HG03039 (cell line): ENCODE measurements around the gene SERPINA5.
"Not testable (repeated sequence)": the region's sequence is repeated elsewhere in the genome, so short reads cannot be mapped to it uniquely, and the experiment has no call there.

Experiments
- ATAC-seq: cut with Tn5 transposase; IDR thresholded peaks from one replicate; pipeline ENCODE4 v1.9.1; 2021; ENCODE audit warnings: mild to moderate bottlenecking, moderate library complexity; ENCODE audit not compliant: unreplicated experiment

Gene SERPINA5

DNA sequence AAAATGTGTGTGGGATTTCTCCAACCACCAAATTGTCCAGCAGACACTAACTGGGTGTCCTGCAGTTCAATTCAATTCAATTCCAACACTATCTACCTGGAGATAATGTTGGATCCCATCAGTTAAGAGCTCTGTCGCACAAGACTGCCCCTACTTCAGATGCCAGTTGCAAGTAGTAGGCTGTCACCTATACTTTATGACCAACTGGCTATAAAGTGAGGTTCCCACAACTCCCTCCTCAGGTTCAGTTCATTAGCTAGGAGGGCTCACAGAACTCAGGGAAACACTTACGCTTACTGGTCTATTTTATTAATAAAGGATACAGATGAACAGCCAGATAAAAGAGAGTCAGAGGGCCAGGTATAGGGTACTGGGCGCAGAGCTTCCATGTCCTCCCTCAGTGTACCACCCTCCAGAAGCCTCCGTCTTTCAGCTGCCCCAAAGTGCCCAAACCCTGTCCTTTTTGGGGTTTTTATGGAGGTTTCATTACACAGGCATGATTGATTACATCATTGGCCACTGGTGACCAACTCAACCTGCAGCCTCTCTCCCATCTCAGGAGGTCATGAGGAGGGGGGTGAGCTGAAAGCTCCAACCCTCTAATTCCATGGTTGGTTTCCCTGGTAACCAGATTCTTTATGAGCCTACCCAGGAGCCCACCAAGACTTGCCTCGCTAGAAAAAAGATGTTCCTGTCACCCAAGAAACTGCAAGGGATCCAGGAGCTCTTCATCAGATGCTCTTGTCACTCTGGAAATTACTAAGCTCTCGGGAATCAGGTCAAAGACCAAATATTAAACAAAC lies 7.5 kb upstream of the SERPINA5 start:
- no peak for ATAC-seq

- no peak for ATAC-seq
Observed at GRCh38 chr14:94574336-94574735, 6.9 kb upstream of the SERPINA5 start.

DNA sequence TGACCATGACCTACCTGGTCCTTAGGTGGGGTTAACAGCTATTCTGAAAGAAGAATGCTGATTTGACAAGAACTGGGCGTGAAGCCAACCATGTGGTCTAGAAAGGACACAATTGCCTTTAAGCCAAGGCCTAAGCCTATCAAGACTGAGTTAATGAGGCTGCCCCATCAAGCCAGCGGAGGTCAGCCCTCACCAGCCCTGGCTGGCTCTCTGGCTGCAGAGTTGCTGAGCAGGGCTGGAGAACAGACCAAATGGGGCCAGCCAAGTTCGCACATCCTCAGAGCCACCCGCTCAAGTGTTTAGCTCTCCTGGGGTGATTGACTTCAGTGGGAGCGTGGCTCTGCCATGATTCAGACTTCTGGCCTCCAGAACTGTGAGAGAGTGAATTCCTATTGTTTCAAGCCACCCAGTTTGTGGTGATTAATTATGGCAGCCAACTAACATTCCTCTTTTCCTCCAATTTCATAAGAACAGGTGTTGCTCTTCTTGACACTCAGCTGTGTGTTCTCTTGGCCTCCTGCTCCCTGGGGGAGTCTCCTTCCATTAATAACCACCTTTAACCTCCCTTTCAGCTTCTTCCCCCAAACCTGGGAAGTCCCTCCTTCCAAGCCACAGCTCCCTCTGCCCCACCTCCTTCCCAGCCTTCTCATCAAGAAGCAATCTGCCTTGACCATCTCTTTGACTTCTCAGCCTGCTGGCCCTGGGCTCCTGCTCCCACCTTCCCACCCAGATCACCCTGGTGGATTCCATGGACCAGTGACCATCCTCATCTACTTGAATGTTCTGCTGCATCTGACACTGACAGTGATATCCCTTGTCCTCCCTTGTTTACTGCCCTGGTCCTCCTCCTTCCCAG lies 5.3 kb upstream of the SERPINA5 start:
- no peak for ATAC-seq

GRCh38 chr14:94577472-94577871 lies 3.8 kb upstream of the SERPINA5 start:
- not testable (repeated sequence) for ATAC-seq

DNA sequence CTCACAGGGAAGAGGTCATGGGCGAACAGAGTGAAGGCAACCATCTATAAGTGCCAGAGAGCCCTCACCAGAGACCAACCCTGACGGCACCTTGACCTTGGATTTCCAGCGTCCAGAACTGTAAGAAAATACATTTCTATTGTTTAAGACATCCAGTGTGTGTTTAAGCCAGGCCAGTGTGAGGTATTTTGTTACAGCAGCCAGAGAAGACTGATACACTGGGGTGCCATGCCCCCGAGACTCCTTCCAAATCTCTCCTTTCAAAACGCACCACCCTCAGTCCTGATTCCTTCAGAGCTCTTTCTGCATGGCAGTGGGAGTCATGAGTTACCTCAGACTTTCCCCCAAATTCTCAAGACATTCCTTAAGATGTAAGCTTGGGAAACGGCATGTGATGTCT lies 2.5 kb upstream of the SERPINA5 start:
- no peak for ATAC-seq

DNA sequence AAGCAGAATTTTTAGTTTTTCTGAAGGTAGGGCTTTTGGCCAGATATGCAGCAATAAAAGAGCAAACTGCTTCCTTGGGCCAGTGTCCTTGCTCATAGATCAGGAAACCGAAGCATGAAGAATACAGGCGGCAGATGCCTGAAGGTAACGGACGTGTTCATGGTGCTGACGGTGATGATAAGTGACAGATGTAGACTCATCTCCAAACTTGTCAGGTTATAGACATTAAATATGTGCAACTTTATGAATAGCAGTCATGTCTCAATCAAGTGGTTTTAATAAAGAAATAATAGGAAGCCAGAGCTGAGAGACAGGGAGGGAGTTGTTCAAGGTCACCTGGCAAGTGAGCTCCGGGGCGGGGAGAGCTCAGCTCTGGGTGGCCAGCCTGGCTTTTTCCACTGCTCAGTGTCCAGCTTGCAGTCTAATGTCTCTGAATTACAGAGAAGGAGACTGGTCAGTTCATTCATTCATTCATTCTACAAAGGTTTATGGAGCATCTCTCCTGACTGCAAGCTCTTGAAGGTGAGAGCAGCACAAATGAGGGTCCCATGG lies 1.0 kb downstream of the SERPINA5 start:
- no peak for ATAC-seq

DNA sequence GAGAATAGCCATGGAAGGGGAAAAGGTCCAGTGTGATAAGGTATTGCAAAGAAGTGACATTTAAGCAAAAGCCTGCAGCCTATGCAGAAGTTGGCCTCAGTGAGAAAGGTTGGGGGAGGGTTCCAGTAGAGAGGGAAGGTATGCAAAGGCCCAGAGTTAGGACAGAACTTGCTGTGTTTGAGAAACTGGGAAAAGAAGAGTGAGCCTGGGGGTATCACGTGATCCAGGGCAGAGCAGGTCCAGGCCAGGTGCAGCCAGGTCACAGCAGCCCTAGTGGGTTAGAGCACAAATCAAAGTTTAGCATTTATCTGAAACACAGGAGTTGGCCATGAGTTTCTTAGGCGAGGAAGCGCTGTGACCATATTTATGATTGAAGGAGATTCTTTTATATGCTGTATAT lies 1.6 kb downstream of the SERPINA5 start:
- ATAC-seq: no peak

GRCh38 chr14:94583557-94583956 lies 2.3 kb downstream of the SERPINA5 start:
- ATAC-seq: no peak

DNA sequence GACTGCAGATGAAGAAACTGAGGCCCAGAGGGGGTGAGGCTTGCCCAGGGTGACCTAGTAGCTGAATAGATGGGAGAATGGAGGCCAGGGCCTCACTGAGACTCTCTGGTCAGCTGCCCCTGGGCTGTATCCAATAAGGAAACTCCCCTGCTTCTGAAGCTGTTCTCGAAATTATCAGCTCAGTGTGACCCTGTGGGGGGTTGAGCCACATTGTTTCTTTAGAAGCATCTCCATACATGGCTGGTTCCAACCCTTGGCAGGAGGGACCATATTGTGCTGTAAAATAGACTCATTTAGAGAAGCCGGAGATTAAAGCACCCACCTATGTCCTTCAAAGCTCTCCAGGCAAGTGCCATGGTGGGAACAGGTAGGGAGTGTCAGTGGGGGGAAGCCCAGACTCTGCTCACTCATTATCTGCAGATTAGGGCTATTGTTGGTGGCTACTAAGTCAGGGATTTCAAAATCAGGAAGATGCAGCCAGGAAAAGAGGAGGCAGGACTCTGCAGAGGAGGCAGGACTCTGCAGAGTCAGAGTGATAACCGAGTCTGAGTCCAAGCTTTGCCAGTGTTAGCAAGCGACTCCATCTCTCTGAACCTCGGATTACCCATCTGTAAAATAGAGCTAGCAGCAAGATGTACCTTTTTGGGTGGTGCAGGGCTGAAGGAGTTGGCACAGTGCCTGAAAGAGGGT lies 3.5 kb downstream of the SERPINA5 start:
- ATAC-seq: no peak

GRCh38 chr14:94586635-94587034 lies 5.4 kb downstream of the SERPINA5 start:
- ATAC-seq: no peak

DNA sequence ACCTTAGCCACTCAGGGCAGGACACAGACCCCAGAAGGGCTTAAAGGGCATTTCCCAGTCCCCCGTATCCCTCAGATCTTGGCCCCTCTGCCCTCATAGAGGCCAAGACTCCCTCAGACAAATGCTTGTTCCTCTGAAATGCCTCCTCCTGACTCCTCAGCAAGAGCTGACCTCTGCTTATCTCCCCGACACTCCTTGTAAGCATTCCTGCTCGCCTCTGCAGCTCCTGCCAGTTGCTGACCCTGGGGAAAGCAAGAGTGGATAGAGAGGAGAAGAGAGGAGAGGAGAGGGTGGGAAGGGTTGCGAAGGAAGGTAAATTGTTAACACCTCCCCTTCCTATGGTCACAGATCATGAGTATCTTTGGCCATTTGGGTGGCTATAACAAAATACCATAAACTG lies 7.1 kb downstream of the SERPINA5 start:
- ATAC-seq: no peak

- no peak for ATAC-seq
Observed at GRCh38 chr14:94591073-94591472, 9.8 kb downstream of the SERPINA5 start.

DNA sequence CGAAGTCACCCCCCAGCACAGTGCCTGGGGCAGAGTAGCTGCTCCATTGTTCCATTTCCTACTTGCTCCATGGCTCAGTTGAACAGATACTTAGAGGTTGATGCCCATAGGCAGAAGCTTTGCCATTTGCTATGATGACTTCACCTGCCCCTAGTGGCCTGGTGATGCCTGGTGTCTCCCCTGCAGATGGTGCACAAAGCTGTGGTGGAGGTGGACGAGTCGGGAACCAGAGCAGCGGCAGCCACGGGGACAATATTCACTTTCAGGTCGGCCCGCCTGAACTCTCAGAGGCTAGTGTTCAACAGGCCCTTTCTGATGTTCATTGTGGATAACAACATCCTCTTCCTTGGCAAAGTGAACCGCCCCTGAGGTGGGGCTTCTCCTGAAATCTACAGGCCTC lies 10.6 kb downstream of the SERPINA5 start:
- ATAC-seq: no peak

- no peak for ATAC-seq
Observed at GRCh38 chr14:94592457-94592856, 11.2 kb downstream of the SERPINA5 start.

GRCh38 chr14:94593376-94593748 lies 12.1 kb downstream of the SERPINA5 start:
- no peak for ATAC-seq

- ATAC-seq: no peak
Observed at GRCh38 chr14:94593749-94594431, 12.7 kb downstream of the SERPINA5 start.

DNA sequence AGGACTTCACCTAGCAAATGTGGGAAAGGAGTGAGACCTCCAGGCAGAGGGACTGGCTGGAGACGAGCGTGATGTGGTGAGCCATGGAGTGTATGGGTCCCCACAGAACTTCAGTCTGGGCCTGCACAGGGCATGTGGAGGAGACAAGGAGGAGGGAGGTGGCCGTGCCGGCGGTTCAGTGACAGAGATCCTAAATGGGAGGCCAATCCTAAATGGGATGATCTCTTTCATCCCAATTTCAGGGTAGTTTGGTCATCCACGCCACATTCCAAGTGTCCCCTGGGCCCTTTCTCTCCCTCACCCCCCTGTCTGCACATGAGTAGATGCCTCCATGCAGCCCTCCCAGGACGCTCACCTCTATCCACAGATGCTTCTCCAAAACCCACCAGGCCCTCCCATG lies 13.2 kb downstream of the SERPINA5 start:
- no peak for ATAC-seq

GRCh38 chr14:94595912-94596311 lies 14.7 kb downstream of the SERPINA5 start:
- ATAC-seq: no peak

DNA sequence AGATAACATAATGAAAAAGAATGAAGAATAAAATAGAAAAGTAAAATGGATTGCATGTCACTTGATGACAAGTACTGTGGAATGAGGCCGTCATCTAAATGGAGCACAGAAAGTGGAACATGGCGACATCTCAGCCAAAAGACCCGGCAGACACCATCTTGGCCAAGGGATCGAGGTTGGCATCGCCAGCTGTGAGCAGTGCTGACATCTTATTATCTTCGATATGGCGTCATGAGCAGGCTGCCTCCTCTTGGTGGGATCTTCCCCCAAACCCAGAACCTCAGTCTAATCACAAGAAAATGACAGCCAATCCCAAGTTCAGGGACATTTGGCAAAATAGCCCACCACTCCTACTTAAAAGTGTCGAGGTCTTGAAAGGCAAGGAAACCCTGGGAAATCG lies 15.1 kb downstream of the SERPINA5 start:
- ATAC-seq: no peak

DNA sequence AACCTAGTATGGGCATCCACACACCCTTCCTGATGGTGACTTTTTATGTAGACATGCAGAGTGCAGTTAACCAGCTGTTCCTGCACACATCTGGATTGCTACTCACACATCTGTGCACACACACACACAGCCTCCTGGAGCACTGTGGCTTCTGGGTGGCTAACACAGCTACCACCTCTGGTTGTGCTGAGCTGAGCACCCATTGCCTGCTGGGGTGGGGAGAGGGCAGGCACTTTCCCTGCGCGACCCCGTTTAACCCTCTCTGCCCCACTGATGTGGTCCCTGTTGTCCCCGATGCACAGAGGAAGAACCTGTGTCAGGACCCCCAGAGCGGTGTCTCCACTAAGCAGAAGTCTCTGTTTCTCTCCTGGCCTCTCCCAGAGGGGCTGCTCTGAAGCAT lies 16.6 kb downstream of the SERPINA5 start:
- no peak for ATAC-seq

DNA sequence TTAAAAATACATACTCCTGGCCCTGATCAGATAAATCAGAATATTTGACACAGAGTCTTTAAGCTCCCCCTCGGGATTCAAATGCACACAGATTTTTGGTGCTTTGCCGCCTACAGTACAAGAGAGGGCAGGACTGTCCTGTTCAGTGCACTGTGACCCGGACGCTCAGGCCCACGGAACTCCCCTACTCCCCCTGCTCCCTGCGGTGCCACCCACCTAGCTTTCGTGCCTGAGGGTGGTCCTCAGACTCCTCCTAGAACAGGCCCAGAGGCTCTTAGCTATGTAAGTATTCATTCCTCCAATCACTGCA lies 17.2 kb downstream of the SERPINA5 start:
- no peak for ATAC-seq
